Astrocyte (in vitro differentiated cells and primary cell): ENCODE data around the gene PMM2. TPM values are rescaled to one million over a fixed set of nuclear protein-coding genes. Genes with fewer than 3 reads are reported as not detected.

Source experiments
- DNase-seq: peaks from one replicate; pipeline ENCODE4 v3.0.0-alpha.2; 2010; ENCODE audit warnings: low read depth
- FAIRE-seq: peaks from 2 replicates; lab custom pipeline; 2011; peaks lifted over from hg19 to GRCh38; lab: Jason Lieb, UNC
- H2AFZ ChIP-seq: 2 replicates; pipeline ENCODE4 v1.6.0; 2012; ENCODE audit warnings: low read depth, low read length, inconsistent platforms
- H3K27ac ChIP-seq: 2 replicates; pipeline ENCODE4 v1.5.1; 2011; ENCODE audit warnings: low read depth, low read length, inconsistent platforms
- H3K27me3 ChIP-seq: 2 replicates; pipeline ENCODE4 v1.6.0; 2011; ENCODE audit warnings: low read length, inconsistent platforms; ENCODE audit not compliant: insufficient read depth
- H3K36me3 ChIP-seq: 2 replicates; pipeline ENCODE4 v1.5.1; 2011; ENCODE audit warnings: low read length, inconsistent platforms; ENCODE audit not compliant: insufficient read depth
- H3K4me1 ChIP-seq: 2 replicates; pipeline ENCODE4 v1.5.1; 2011; ENCODE audit warnings: low read length, inconsistent platforms; ENCODE audit not compliant: insufficient read depth
- H3K4me2 ChIP-seq: 2 replicates; pipeline ENCODE4 v1.6.0; 2012; ENCODE audit warnings: low read length, inconsistent platforms
- H3K4me3 ChIP-seq: 2 replicates; pipeline ENCODE4 v1.5.1; 2011; ENCODE audit warnings: low read depth, mild to moderate bottlenecking, low read length, inconsistent platforms; ENCODE audit not compliant: insufficient read depth
- H3K79me2 ChIP-seq: 2 replicates; pipeline ENCODE4 v1.6.0; 2012; ENCODE audit warnings: mild to moderate bottlenecking, low read length, inconsistent platforms; ENCODE audit not compliant: insufficient read depth
- H3K9ac ChIP-seq: 2 replicates; pipeline ENCODE4 v1.6.0; 2012; ENCODE audit warnings: mild to moderate bottlenecking, low read length, inconsistent platforms
- H3K9me3 ChIP-seq: 2 replicates; pipeline ENCODE4 v1.5.1; 2012; ENCODE audit warnings: low read depth, mild to moderate bottlenecking, low read length, inconsistent platforms; ENCODE audit not compliant: insufficient read depth
- H4K20me1 ChIP-seq: 2 replicates; pipeline ENCODE4 v1.6.0; 2012; ENCODE audit warnings: low read length, inconsistent platforms; ENCODE audit not compliant: insufficient read depth
- H3K27ac Mint-ChIP-seq: one replicate; pipeline ENCODE4 v1.8.0; 2021; ENCODE audit warnings: mild to moderate bottlenecking, mixed read lengths; ENCODE audit not compliant: unreplicated experiment
- H3K27me3 Mint-ChIP-seq: one replicate; pipeline ENCODE4 v1.8.0; 2021; ENCODE audit warnings: low read depth, mixed read lengths; ENCODE audit not compliant: unreplicated experiment
- H3K36me3 Mint-ChIP-seq: one replicate; pipeline ENCODE4 v1.8.0; 2021; ENCODE audit warnings: low read depth, mixed read lengths; ENCODE audit not compliant: unreplicated experiment
- H3K4me1 Mint-ChIP-seq: one replicate; pipeline ENCODE4 v1.8.0; 2021; ENCODE audit warnings: low read depth, mixed read lengths; ENCODE audit not compliant: unreplicated experiment
- H3K4me3 Mint-ChIP-seq: one replicate; pipeline ENCODE4 v1.8.0; 2021; ENCODE audit warnings: mild to moderate bottlenecking, moderate library complexity, mixed read lengths; ENCODE audit not compliant: unreplicated experiment
- H3K9me3 Mint-ChIP-seq: one replicate; pipeline ENCODE4 v1.8.0; 2021; ENCODE audit warnings: mild to moderate bottlenecking, mixed read lengths; ENCODE audit not compliant: unreplicated experiment
- EZH2 ChIP-seq: IDR thresholded peaks from 2 replicates; pipeline ENCODE4 v1.6.1; 2012; ENCODE audit warnings: mild to moderate bottlenecking, low read length, inconsistent platforms; ENCODE audit not compliant: insufficient read depth
- total RNA-seq: library from RNA; stranded (reverse); gene quantifications from 2 replicates; pipeline ENCODE4 v1.2.1, GENCODE V29; 2021
- TF ChIP-seq, protein P1 (sequence below): IDR thresholded peaks from 2 replicates; pipeline ENCODE4 v1.5.1; 2011; ENCODE audit warnings: low read depth, mild to moderate bottlenecking, inconsistent platforms, low read length, moderate library complexity; ENCODE audit not compliant: insufficient read depth

Gene PMM2
- total RNA-seq, 1 donor from 2014 or later: 57.8 TPM

DNA sequence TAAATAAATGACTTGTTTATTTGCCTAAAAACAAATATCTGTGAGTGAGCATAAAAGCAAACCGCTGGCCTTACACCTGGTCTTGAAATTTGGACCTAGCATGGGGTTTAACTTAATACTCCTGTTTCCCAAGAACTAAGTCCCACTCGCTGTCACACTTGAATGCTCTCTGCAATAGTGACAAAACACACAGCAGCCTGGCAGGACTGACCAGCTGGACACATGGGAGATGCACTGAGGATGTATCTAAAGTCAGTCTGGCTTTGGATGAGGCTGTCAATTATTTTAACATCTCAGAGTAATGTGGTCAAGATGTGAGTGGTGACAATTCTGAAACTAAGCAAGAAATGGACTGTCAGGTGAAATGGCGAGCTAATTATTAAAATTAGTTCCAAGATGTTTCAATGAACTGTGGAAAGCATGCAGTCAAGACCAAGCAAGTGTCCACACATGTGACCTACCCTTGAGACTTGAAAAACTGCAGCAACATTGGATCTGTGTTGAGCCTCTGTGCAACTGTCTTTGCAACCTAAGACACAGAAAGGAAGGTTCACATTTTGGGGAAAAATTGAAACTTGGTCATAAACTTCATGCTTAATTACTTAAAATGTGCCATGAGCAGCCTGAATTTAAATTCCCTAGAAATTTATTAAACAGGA, 101.2 kb downstream of the PMM2 start:
- no peaks in the 10 kb centered on the region for H3K27me3 ChIP-seq
- Mint-ChIP-seq H3K27ac (no peak overlapping the region), H3K4me3 (no peak overlapping the region), H3K9me3 (no peaks in the 10 kb centered on the region), H3K36me3 (peaks cover 15% of the 10 kb centered on the region), H3K4me1 (no peaks in the 10 kb centered on the region), H3K27me3 (no peaks in the 10 kb centered on the region)
- H3K4me3 ChIP-seq: no peak overlapping the region
- H3K27ac ChIP-seq: no peak overlapping the region
- H3K4me1 ChIP-seq: no peaks in the 10 kb centered on the region
- H2AFZ ChIP-seq: no peak overlapping the region
- no peak for DNase-seq
- H3K9ac ChIP-seq: no peak overlapping the region
- no peaks in the 10 kb centered on the region for H3K9me3 ChIP-seq
- H4K20me1 ChIP-seq: peaks cover 18% of the 10 kb centered on the region
- no peaks in the 10 kb centered on the region for H3K79me2 ChIP-seq
- TF ChIP-seq EZH2: no peak
- TF ChIP-seq, protein P1, sequence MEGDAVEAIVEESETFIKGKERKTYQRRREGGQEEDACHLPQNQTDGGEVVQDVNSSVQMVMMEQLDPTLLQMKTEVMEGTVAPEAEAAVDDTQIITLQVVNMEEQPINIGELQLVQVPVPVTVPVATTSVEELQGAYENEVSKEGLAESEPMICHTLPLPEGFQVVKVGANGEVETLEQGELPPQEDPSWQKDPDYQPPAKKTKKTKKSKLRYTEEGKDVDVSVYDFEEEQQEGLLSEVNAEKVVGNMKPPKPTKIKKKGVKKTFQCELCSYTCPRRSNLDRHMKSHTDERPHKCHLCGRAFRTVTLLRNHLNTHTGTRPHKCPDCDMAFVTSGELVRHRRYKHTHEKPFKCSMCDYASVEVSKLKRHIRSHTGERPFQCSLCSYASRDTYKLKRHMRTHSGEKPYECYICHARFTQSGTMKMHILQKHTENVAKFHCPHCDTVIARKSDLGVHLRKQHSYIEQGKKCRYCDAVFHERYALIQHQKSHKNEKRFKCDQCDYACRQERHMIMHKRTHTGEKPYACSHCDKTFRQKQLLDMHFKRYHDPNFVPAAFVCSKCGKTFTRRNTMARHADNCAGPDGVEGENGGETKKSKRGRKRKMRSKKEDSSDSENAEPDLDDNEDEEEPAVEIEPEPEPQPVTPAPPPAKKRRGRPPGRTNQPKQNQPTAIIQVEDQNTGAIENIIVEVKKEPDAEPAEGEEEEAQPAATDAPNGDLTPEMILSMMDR: no peak
- peaks cover 83% of the 10 kb centered on the region for H3K36me3 ChIP-seq
- no peak for FAIRE-seq
- H3K4me2 ChIP-seq: no peak overlapping the region

Other genes with a start within 250 kb of the PMM2 start
- gene TMEM114, start 207.3 kb upstream of the PMM2 start, total RNA-seq: not detected in 2 replicates
- gene METTL22, start 176.1 kb upstream of the PMM2 start, total RNA-seq: 33.0 and 37.7 TPM in 2 replicates
- gene ABAT, start 123.2 kb upstream of the PMM2 start, total RNA-seq: 22.8 and 23.3 TPM in 2 replicates
- gene TMEM186, start 200 bp upstream of the PMM2 start, total RNA-seq: 7.9 and 9.6 TPM in 2 replicates
- gene CARHSP1, start 71.2 kb downstream of the PMM2 start, total RNA-seq: 51.0 and 61.5 TPM in 2 replicates
- not detected in 2 replicates for gene LITAFD, start 84.5 kb downstream of the PMM2 start, total RNA-seq
- gene USP7, start 166.1 kb downstream of the PMM2 start, total RNA-seq: 93.6 and 96.9 TPM in 2 replicates